Ascending aorta (tissue), 2 donors: ENCODE measurements around the gene DYDC2. TPM values are rescaled to one million over a fixed set of nuclear protein-coding genes. Genes with fewer than 3 reads are reported as not detected.
"Not testable (repeated sequence)": the region's sequence is repeated elsewhere in the genome, so short reads cannot be mapped to it uniquely, and the experiment has no call there.

Source experiments
- DNase-seq, 2 donors: peaks; one replicate each; pipeline ENCODE4 v3.0.0-alpha.2; 2019; ENCODE audit warnings: low spot score in 2 of 2
- H3K27ac ChIP-seq, 2 donors: fragments of 200-600 bp; sonication (generic); one replicate each; pipeline ENCODE4 v1.5.1; 2016 to 2017; ENCODE audit warnings: mild to moderate bottlenecking in 1 of 2
- H3K27me3 ChIP-seq: fragments of 200-600 bp; sonication (generic); one replicate; pipeline ENCODE4 v1.5.1; 2017
- H3K36me3 ChIP-seq, 2 donors: fragments of 200-600 bp; sonication (generic); one replicate each; pipeline ENCODE4 v1.5.1; 2016
- H3K4me1 ChIP-seq, 2 donors: fragments of 200-600 bp; sonication (generic); one replicate each; pipeline ENCODE4 v1.5.1; 2016 to 2017; ENCODE audit warnings: mild to moderate bottlenecking in 1 of 2
- H3K4me3 ChIP-seq, 2 donors: fragments of 200-600 bp; sonication (generic); one replicate each; pipeline ENCODE4 v1.5.1; 2016 to 2017; ENCODE audit warnings: mild to moderate bottlenecking in 1 of 2
- H3K9me3 ChIP-seq, 2 donors: fragments of 200-600 bp; sonication (generic); one replicate each; pipeline ENCODE4 v1.5.1; 2016
- intact Hi-C: fragments of 100-400 bp; cut with DNase I; formaldehyde crosslinking; loops from one replicate; pipeline ENCODE4 v1.15.1; 2023
- total RNA-seq: library from RNA; depleted of rRNA; stranded (reverse); fragments of >200 nt; gene quantifications from one replicate; pipeline ENCODE4 v1.1.0, GENCODE V29; 2016
- TF ChIP-seq, protein P1 (sequence below), 3 experiments: fragments of 200-600 bp in 2 of 3; fragments of 450-650 bp in 1 of 3; sonication (generic) in 2 of 3; IDR thresholded peaks; one replicate each; pipeline ENCODE4 v1.5.1; 2016 to 2019; ENCODE audit warnings: antibody characterized with exemption in 3 of 3, mild to moderate bottlenecking in 1 of 3, moderate library complexity in 1 of 3

DYDC2 gene
- total RNA-seq, 1 donor from 2014 or later: not detected

DNA sequence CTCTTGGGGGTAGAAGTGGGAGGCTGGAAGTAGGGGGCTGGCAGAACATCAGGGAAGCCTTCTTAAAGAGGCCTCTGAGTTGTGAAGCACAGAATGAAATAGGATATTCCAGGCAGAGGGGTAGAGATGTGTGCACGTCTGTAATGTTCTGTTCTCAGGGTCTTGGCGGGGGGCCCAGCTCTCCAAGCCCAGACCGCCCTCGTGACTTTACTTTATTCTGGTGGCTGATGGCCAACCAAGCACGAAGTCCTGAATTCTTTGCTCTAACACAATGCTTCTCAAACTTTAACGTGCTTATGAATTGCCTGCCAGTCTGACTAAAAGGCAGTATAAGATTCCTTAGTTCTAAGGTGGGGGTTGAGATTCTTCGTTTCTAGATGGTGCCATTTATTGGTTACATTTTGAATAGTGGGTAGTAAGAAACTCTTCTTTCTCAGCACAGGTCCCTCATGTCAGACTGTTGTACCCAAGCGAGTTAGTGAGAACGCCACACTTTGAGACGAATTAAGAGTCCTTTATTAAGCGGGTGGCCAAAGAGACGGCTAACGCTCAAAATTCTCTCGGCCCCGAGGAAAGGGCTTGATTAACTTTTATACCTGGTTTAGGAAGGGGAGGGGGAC, 60.0 kb downstream of the DYDC2 start:
- Histone ChIP-seq H3K27ac (no peak overlapping the region), H3K36me3 (peaks cover 0 to 5% of the 10 kb centered on the region in 2 donors), H3K9me3 (no peaks in the 10 kb centered on the region), H3K27me3 (no peaks in the 10 kb centered on the region), H3K4me1 (peaks cover 0 to 8% of the 10 kb centered on the region in 2 donors), H3K4me3 (no peak overlapping the region)
- TF ChIP-seq, protein P1, sequence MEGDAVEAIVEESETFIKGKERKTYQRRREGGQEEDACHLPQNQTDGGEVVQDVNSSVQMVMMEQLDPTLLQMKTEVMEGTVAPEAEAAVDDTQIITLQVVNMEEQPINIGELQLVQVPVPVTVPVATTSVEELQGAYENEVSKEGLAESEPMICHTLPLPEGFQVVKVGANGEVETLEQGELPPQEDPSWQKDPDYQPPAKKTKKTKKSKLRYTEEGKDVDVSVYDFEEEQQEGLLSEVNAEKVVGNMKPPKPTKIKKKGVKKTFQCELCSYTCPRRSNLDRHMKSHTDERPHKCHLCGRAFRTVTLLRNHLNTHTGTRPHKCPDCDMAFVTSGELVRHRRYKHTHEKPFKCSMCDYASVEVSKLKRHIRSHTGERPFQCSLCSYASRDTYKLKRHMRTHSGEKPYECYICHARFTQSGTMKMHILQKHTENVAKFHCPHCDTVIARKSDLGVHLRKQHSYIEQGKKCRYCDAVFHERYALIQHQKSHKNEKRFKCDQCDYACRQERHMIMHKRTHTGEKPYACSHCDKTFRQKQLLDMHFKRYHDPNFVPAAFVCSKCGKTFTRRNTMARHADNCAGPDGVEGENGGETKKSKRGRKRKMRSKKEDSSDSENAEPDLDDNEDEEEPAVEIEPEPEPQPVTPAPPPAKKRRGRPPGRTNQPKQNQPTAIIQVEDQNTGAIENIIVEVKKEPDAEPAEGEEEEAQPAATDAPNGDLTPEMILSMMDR (IDR thresholded peaks at IDR 0.05): no peak
- peak in 1 of 2 donors; percentile 65 for DNase-seq
- intact Hi-C loops: no loop called here

DNA sequence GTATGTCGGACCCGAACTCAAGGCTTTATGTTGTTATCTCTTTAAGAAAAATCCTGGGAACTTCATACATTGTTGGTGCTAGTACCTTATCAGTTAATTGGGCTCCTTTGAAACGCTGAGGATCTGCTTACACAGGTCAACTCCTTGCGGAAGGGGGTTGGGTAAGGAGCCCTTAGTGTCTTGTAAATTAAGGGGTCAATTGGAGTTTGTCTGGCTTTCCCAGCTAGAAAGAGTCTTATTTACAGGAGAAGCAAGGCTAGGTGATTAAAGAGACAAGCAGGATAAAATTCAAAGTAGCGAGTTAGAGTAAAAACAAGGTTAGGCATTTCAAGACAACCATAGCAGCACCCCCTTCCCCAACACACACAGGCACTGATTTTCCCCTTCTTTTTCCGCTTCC, 60.7 kb downstream of the DYDC2 start:
- DNase-seq, intact Hi-C loops, H3K36me3 ChIP-seq, H3K9me3 ChIP-seq, H3K27me3 ChIP-seq, H3K27ac ChIP-seq, H3K4me1 ChIP-seq, H3K4me3 ChIP-seq: not testable (repeated sequence)

Other genes starting within 250 kb of the DYDC2 start
- gene PLAC9, start 224.1 kb upstream of the DYDC2 start, total RNA-seq: 221 TPM
- 237 TPM for gene ANXA11, start 151.2 kb upstream of the DYDC2 start, total RNA-seq
- gene MAT1A, start 67.1 kb upstream of the DYDC2 start, total RNA-seq: 0.32 TPM
- not detected for gene DYDC1, start within 50 bp of the DYDC2 start, total RNA-seq
- 22.7 TPM for gene PRXL2A, start 51.8 kb downstream of the DYDC2 start, total RNA-seq
- 161 TPM for gene TSPAN14, start 97.5 kb downstream of the DYDC2 start, total RNA-seq
- not detected for gene SH2D4B, start 181.1 kb downstream of the DYDC2 start, total RNA-seq